A204.1 (cell line): Measurements from ENCODE around the gene EXOSC6.
"Not testable (repeated sequence)": the region's sequence is repeated elsewhere in the genome, so short reads cannot be mapped to it uniquely, and the experiment has no call there.

ENCODE experiments used
- FAIRE-seq: peaks from 2 replicates; lab custom pipeline; 2012; peaks lifted over from hg19 to GRCh38; lab: Jason Lieb, UNC

EXOSC6 gene

DNA sequence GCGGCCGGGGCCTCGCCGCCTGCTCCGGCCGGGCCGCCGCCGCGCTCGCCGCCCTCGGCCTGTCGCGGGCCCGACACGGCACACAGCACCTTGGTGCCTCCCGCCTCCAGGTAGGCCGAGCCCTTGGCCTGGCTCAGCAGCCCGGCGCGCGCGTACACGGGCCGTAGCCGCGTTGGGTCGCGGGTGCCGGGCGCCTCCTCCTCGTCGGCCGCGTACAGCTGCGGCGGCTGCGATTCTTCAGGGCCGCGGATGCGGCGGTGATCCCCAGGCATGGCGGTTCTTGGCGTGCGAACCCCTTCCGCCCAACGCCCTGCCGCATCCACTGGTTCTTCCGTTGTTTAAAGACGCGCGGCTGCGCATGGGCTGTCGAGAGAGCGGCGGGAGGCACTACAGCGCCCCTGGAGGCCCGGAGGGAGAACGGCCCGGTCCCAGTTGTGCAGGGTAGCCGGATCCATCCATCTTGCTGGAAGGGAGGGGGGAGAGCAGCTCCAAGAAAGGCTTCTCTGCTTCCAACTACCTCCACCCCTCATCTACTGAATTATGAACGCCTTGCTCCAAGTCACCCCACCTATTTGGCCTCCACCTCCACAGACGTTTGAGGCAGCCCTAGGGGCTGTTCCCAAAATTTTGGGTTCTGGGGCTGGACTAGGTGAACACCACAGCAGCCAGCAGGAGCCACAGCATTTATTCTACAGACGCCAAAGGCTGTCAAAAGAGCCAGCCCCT, at the start of gene EXOSC6:
EXOSC6 (minus strand) TSS at position 312 of the 726 bp plus-strand sequence; CDS start at position 272, 40 bp downstream.
- no peak for FAIRE-seq

- FAIRE-seq, result no peak
Measured at GRCh38 chr16:70301121-70301520, 49.4 kb upstream of the EXOSC6 start.

- FAIRE-seq, result no peak
Measured at GRCh38 chr16:70298988-70299938, 47.5 kb upstream of the EXOSC6 start, which contains the start of gene DDX19B. Gene DDX19B (plus strand): TSS chr16:70299186. CDS start chr16:70299298, 112 bp downstream.

DNA sequence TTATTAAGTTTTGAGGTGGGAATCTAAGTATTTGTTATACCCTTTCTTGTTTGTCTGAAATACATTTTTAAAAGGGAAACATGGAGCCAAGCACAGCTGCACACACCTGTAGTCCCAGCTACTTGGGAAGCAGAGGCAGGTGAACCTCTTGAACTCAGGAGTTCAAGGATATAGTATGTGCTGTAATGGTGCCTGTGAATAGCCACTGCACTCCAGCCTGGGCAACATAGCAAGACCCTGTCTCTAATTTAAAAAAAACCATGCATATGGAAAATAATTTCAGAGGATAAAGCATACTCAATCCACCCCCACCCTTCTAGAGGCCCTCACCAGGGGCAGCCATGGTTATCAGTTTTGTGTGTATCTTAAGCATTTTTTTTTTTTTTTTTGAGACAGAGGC, 43.9 kb upstream of the EXOSC6 start:
- no peak for FAIRE-seq

DNA sequence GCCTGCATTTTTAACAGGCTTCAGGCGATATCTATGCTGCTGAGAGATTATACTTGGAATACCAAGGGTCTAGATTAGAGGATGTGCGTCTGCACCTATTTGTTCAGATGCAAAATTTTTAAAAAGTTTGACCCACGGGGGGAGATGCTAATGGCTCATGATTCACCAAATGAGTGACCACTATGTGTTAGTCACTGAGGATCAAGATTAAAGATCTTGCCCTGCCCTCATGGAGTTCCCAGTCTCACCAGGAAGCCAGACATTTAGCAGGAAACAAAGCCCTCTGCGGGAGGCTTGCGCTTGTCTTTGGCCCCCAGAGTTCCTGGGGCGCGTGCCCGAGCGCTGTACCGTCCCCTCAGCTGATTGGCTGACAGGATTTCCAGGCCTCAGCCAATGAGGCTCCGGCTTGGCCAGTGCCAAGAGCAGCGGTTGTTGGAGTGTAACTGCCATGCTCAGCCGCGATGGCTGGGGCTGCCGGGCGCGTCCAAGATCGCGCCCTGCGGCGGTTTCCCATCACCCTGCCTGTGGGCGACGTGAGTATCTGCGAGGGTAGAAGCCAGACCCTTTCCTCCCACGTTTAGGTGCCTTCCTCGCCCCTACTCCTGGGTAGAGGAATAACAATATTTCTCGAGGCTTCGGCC, 42.8 kb upstream of the EXOSC6 start:
- FAIRE-seq, result no peak

GRCh38 chr16:70292148-70292547, 40.4 kb upstream of the EXOSC6 start:
- FAIRE-seq, result not testable (repeated sequence)

- no peak for FAIRE-seq
Measured at GRCh38 chr16:70290949-70291519, 39.3 kb upstream of the EXOSC6 start.

DNA sequence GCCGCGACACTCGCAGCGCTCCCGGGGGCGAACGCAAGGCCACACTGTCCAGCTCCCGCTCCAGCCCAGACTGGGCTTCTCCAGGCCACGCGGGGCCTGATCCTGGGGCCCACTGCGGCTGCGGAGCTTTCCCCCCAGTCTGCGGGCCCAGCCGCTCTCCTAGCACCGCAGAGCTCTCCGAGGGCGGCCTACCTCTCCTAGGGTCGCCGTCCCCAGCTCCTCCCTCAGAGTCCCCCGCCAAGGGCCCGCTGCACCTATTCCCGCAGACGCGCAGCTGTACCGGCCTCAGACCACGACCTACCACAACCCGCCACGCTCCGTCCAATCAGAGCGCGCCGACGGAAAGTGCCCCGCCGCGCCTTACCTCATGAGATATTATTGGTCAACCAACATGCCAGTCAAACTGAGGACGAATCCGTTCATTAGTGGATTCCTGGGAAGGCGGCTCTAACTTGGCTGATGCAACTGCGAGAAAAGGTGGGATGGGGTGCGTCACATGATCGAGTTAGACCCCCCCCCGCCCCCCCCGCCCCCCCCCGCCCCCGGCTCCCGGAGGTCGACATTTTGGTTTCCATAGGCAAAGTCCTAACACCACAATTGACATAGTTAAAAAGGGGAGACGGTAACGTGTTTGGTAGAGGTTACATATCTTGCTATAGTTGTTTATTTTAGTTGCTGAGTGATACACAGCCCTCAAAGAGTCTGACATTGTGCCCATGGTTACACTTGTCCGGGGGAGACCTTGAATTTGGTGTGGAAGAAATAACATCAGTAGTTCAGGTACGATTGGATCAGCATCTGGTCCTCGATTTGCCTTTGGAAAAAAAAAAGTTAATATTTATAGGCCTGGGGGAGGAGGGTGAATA, 37.7 kb upstream of the EXOSC6 start, which contains the start of gene AARS1:
AARS1 (minus strand) TSS at position 278 of the 866 bp plus-strand sequence. CDS start 6,743 bp downstream, outside the sequence.
- FAIRE-seq, result peak; percentile 53

DNA sequence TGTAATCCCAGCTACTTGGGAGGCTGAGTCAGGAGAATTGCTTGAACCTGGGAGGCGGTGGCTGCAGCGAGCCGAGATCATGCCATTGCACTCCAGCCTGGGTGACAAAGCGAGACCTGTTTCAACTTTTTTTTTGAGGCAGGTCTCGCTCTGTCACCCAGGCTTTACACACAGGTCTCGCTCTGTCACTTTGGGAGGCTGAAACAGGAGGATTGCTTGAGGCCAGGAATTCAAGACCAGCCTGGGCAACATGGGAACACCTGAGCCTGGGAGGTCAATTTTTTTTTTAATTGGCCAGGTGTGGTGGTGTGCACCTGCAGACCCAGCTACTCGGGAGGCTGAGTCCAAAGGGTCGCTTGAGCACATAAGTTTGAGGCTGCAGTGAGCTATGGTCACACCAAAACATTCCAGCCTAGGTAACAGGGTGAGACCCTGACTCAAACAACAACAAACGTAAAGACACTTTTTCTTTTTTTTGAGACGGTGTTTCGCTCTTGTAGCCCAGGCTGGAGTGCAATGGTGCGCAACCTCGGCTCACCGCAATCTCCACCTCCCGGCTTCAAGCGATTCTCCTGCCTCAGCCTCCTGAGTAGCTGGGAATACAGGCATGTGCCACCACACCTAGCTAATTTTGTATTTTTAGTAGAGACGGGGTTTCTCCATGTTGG, 35.7 kb upstream of the EXOSC6 start:
- not testable (repeated sequence) for FAIRE-seq

GRCh38 chr16:70276392-70276791, 24.7 kb upstream of the EXOSC6 start:
- FAIRE-seq, result no peak

DNA sequence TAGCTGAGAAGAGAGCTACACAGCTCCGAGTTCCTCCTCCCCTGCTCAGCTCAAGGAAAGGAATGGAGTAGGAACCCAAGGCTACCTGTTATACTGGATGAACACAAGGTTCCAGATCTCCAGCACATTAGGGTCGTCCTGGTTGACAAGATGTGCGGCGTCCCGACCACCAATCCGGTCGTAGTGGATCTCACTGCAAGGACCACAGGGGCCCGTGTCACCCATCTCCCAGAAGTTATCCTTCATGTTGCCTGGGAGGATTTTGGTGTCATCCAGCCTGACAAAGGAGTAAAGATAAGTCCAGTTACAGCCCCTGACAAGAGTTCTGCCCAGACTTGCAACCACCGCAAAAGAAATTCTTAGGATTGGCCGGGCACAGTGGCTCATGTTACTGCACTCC, 20.0 kb upstream of the EXOSC6 start:
- no peak for FAIRE-seq

DNA sequence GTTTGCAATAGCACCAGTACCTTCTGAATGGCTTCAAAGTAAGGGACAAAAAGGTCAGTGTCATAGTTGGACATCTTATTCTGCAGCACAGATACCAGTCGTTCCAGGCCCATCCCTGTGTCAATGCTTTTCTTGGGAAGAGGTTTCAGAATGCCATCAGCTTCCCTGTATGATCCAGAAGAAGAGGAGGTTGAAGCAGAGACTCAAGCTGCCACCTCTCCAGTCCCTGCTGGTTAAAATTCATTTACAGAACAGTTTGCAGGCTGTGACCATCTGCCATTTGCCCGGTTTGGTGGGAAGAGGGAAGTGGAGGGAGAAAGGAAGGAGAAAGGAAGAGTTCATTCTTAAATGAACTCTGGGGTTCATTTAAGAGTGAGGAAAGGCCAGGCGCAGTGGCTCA, 18.4 kb upstream of the EXOSC6 start:
- no peak for FAIRE-seq

DNA sequence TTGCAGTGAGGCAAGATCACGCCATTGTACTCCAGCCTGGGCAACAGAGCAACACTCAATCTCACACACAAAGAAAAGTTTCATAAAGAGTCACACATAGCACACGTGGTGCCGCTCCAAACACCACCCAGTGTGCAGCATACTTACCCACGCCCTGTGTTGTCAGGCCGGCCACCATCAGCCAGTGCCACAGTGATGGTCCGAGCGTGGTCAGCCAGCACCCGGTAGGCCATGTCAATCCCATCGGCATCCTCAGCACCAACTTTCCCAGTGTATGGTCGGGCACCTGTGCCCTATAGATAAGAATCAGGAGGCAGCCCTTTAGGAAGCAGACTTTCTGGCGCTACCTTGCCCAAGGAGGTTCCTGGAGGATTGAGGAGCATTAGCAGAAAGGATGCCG, 17.7 kb upstream of the EXOSC6 start:
- FAIRE-seq, result no peak

DNA sequence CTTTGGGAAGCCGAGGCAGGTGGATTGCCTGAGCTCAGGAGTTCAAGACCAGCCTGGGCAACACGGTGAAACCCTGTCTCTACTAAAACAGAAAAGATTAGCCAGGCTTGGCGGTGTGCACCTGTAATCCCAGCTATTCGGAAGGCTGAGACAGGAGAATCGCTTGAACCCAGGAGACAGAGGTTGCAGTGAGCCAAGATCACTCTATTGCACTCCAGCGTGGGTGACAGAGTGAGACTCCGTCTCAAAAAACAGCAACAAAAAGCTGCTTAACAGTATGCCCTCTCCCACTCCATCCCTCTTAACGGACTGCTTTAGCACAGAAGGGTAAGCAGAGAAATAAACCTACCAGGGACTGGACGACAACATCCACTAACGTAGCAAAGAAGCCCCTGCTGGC, 16.2 kb upstream of the EXOSC6 start:
- not testable (repeated sequence) for FAIRE-seq

GRCh38 chr16:70267516-70267915, 15.8 kb upstream of the EXOSC6 start:
- FAIRE-seq, result no peak

DNA sequence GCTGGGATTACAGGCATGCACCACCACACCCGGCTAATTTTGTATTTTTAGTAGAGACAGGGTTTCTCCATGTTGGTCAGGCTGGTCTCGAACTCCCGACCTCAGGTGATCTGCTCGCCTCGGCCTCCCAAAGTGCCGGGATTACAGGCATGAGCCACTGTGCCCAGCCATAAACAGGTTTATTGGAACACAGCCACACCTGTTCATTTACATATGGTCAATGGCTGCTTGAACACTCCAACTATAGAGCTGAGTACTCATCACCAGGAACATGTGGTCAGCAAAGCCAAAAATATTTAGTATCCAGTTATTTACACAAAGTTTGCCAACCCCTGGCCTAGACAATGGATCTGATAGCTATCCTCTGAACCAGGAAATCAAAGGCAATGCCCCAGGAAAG, 8.2 kb upstream of the EXOSC6 start:
- FAIRE-seq, result not testable (repeated sequence)

GRCh38 chr16:70258946-70259345, 7.2 kb upstream of the EXOSC6 start:
- no peak for FAIRE-seq

GRCh38 chr16:70258065-70258464, 6.3 kb upstream of the EXOSC6 start:
- no peak for FAIRE-seq

DNA sequence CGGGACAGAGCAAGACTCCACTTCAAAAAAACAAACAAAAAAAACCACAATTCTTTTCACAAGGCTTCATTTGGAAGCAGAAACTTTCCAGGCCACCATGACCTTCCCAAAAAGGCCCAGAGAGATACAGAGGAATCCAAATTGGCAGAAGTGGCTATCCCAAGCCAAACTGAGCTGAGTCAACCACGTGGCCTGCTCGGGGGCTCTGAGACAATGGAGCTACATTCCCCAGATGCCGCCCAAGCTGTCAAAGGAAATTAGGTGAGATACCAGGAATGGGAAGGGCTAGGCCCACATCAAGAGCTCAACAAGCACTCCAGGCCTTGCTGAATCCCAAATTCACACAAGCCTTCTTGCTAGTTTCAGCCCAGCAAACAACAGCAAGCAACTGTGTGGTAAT, 5.7 kb upstream of the EXOSC6 start:
- no peak for FAIRE-seq

- FAIRE-seq, result no peak
Measured at GRCh38 chr16:70255574-70255973, 3.8 kb upstream of the EXOSC6 start.

DNA sequence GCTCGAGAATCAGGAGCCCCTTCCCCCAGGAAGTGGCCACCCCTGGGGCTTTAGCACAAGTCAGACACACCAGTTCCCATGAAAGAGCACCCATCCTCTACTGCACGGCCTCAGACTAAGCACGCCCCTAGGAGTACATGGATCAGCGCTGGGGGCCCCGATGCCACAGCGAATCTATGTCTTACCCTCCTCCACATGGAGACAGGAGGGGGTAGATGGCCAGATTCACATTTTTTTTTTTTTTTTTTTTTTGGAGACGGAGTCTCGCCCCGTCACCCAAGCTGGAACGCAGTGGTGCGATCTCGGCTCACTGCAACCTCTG, 3.2 kb upstream of the EXOSC6 start:
- FAIRE-seq, result no peak
